ENCODE data around the gene PCDHA9. TPM values are rescaled to one million over a fixed set of nuclear protein-coding genes. Genes with fewer than 3 reads are reported as not detected.

Gene PCDHA9
- total and polyA plus RNA-seq, 10 of the 15 experiments (the other 5 are each of a cell fraction or from before 2014, with no cell fraction given): 0.01 to 0.06 (median 0.03) TPM; not detected in 7

DNA sequence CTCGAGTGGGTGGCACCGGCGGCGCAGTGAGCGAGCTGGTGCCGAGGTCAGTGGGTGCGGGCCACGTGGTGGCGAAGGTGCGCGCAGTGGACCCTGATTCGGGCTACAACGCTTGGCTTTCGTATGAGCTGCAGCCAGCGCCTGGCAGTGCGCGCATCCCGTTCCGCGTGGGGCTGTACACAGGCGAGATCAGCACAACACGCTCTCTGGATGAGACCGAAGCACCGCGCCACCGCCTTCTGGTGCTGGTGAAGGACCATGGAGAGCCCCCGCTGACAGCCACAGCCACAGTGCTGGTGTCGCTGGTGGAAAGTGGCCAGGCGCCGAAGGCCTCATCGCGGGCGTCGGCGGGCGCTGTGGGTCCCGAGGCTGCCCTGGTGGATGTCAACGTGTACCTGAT is 24.7 kb upstream of the PCDHA9 start:
- ATAC-seq (no peak), FAIRE-seq (no peak), DNase-seq (ENCODE audit: low read depth, low spot score) (no peak)
- in situ Hi-C loops (cut with MboI): loop anchor here (25.0 kb wide), 1 partner anchor 739 kb away; no protein-coding TSS in a partner anchor
- Histone ChIP-seq H3K4me3 (no peak overlapping the region), H3K9ac (ENCODE audit: control insufficient read depth, insufficient read depth, low read length) (no peak overlapping the region), H3K4me2 (ENCODE audit: control insufficient read depth, insufficient read depth) (no peak overlapping the region), H3K36me3 (ENCODE audit: control insufficient read depth in 2 of 2, insufficient read depth in 2 of 2, low read length in 1 of 2) (no peaks in the 10 kb centered on the region), H3K4me1 (ENCODE audit: control insufficient read depth, insufficient read depth, low read length) (no peaks in the 10 kb centered on the region), H2AFZ (ENCODE audit: control insufficient read depth, low read depth, low read length) (no peak overlapping the region), H3K79me2 (ENCODE audit: control insufficient read depth, insufficient read depth, low read length) (no peaks in the 10 kb centered on the region), H3K27ac (ENCODE audit: control insufficient read depth, insufficient read depth) (no peak overlapping the region), H4K20me1 (ENCODE audit: control insufficient read depth, insufficient read depth) (no peaks in the 10 kb centered on the region), H3K9me3 (replicated peaks; ENCODE audit: control insufficient read depth, insufficient read depth, low read length) (no peaks in the 10 kb centered on the region; the same call in 2 of the 3 replicates), H3K27me3 (replicated peaks in 1 of 2; ENCODE audit: control insufficient read depth in 2 of 2, insufficient read depth in 2 of 2, low read length in 1 of 2) (no peaks in the 10 kb centered on the region)
- WGBS (ENCODE audit: insufficient coverage, insufficient replicate concordance, low lambda C conversion rate, missing lambda C conversion rate): 87% methylated on average over 38 of the region's 38 CpGs
- RAD21 ChIA-PET (ENCODE audit: unreplicated experiment): no interaction called here
- BruUV-seq (replicated peaks): no TSS peak
- CTCF ChIA-PET: interaction anchor here (1.5 kb wide), 1 partner anchor 22 kb away, joined by 3 read pairs; no protein-coding TSS in a partner anchor
- intact Hi-C loops (cut with micrococcal nuclease; ENCODE audit: unreplicated experiment): no loop called here
- SMC1A ChIA-PET (ENCODE audit: uncharacterized antibody, unreplicated experiment): no interaction called here
- POLR2A ChIA-PET: no interaction called here
- no peak for TF ChIP-seq SIN3A (IDR thresholded peaks at IDR 0.05; ENCODE audit: low read depth, low read length)
- TF ChIP-seq, protein P1, sequence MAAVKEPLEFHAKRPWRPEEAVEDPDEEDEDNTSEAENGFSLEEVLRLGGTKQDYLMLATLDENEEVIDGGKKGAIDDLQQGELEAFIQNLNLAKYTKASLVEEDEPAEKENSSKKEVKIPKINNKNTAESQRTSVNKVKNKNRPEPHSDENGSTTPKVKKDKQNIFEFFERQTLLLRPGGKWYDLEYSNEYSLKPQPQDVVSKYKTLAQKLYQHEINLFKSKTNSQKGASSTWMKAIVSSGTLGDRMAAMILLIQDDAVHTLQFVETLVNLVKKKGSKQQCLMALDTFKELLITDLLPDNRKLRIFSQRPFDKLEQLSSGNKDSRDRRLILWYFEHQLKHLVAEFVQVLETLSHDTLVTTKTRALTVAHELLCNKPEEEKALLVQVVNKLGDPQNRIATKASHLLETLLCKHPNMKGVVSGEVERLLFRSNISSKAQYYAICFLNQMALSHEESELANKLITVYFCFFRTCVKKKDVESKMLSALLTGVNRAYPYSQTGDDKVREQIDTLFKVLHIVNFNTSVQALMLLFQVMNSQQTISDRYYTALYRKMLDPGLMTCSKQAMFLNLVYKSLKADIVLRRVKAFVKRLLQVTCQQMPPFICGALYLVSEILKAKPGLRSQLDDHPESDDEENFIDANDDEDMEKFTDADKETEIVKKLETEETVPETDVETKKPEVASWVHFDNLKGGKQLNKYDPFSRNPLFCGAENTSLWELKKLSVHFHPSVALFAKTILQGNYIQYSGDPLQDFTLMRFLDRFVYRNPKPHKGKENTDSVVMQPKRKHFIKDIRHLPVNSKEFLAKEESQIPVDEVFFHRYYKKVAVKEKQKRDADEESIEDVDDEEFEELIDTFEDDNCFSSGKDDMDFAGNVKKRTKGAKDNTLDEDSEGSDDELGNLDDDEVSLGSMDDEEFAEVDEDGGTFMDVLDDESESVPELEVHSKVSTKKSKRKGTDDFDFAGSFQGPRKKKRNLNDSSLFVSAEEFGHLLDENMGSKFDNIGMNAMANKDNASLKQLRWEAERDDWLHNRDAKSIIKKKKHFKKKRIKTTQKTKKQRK (IDR thresholded peaks at IDR 0.05; ENCODE audit: low read depth, low read length): no peak
- no peak for TF ChIP-seq SUZ12 (IDR thresholded peaks at IDR 0.05; ENCODE audit: unreplicated experiment)
- TF ChIP-seq, protein P2, sequence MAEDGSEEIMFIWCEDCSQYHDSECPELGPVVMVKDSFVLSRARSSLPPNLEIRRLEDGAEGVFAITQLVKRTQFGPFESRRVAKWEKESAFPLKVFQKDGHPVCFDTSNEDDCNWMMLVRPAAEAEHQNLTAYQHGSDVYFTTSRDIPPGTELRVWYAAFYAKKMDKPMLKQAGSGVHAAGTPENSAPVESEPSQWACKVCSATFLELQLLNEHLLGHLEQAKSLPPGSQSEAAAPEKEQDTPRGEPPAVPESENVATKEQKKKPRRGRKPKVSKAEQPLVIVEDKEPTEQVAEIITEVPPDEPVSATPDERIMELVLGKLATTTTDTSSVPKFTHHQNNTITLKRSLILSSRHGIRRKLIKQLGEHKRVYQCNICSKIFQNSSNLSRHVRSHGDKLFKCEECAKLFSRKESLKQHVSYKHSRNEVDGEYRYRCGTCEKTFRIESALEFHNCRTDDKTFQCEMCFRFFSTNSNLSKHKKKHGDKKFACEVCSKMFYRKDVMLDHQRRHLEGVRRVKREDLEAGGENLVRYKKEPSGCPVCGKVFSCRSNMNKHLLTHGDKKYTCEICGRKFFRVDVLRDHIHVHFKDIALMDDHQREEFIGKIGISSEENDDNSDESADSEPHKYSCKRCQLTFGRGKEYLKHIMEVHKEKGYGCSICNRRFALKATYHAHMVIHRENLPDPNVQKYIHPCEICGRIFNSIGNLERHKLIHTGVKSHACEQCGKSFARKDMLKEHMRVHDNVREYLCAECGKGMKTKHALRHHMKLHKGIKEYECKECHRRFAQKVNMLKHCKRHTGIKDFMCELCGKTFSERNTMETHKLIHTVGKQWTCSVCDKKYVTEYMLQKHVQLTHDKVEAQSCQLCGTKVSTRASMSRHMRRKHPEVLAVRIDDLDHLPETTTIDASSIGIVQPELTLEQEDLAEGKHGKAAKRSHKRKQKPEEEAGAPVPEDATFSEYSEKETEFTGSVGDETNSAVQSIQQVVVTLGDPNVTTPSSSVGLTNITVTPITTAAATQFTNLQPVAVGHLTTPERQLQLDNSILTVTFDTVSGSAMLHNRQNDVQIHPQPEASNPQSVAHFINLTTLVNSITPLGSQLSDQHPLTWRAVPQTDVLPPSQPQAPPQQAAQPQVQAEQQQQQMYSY (CRISPR knock-in tag; IDR thresholded peaks at IDR 0.05): no peak
- no peak for TF ChIP-seq SMARCA5 (IDR thresholded peaks at IDR 0.05)
- TF ChIP-seq ESRRA (IDR thresholded peaks at IDR 0.05; ENCODE audit: low read length): no peak
- no peak for TF ChIP-seq BRCA1 (IDR thresholded peaks at IDR 0.05; ENCODE audit: low read depth, low read length)
- no peak for TF ChIP-seq ZBED1 (IDR thresholded peaks at IDR 0.05; ENCODE audit: borderline replicate concordance)
- TF ChIP-seq MXI1 (IDR thresholded peaks at IDR 0.05; ENCODE audit: low read depth, low read length): no peak

Data from GM12878 (cell line).